Measurements from ENCODE around the gene SLC6A1. TPM values are rescaled to one million over a fixed set of nuclear protein-coding genes. Genes with fewer than 3 reads are reported as not detected.
A peak's percentile ranks its signal among the peaks of the same experiment; 100 is the strongest.

The SLC6A1 gene
- polyA plus RNA-seq, 2 donors = 6.9 to 12.7 TPM

DNA sequence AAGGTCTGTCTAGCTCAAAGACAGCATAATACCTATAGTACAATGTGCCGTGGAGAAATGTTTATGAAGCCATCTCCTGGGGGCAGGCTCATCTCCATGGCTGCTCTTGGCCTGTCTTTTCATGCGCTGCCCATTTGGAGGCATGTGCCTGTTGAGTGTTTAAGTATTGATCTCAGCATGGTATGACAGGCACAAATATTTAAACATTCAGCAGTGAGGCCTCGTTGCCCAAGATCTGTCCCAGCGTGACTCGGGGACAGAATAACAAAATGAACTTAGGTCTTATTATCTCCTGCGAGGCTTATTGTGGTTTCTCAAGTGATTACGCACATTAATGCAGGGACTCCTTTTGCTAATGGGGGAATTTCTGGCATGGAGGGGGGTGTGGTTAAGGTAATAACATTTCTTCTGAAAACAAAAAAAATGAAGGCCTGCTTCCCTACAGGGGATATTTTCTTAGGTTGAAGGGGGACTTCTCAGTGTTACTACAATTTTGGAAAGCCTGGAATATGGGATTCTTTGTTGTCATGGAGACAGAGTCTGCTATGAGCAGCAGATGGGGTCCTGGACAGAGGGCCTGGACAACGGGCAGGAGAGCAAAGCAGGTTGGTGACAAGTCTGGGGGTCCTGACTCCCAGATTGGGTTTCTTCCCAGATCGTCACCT is 4.4 kb upstream of the SLC6A1 start:
- no peak overlapping the region for H3K4me3 ChIP-seq (ENCODE audit: low read depth in 1 of 2, low read length in 2 of 2)
- no peak overlapping the region for H3K27ac ChIP-seq (ENCODE audit: low read depth in 2 of 2, low read length in 1 of 2)
- H3K9me3 ChIP-seq (ENCODE audit: control insufficient read depth in 2 of 2, insufficient read depth in 1 of 2, low read depth in 1 of 2, low read length in 1 of 2) = no peaks in the 10 kb centered on the region
- WGBS, 2 donors = 74 to 86% methylated on average over 9 of the region's 9 CpGs
- peaks cover 0 to 6% of the 10 kb centered on the region in 2 donors for H3K4me1 ChIP-seq (ENCODE audit: control insufficient read depth in 2 of 2, insufficient read depth in 2 of 2, low read length in 1 of 2)
- no peaks in the 10 kb centered on the region for H3K27me3 ChIP-seq (ENCODE audit: control insufficient read depth in 1 of 2, insufficient read depth in 2 of 2, low read length in 2 of 2)
- H3K36me3 ChIP-seq (ENCODE audit: control insufficient read depth in 2 of 2, insufficient read depth in 2 of 2, low read length in 1 of 2) = no peaks in the 10 kb centered on the region

DNA sequence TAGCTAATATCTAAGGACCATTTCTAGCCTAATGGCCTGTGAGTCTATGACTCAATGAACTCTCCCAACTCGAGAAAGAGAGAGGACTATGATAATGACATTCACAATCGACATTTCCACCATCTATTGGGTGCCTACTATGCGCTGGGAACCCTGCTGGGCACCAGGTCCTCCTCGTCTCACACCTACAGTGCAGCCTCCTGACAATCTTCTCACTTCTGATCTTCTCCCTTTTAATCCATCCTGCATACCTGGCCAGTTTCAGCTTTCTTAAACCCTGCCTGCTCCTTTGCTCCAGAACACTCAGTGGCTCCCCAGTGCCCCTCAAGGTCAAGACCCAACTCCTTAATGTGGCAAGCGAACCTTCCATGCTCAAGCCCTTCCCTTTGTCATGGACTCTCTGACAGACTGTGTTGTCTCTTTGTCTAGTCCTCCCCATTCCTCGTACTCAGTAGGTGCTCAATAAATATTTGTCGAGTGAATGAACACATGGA is 3.5 kb upstream of the SLC6A1 start:
- WGBS, 2 donors = 73 to 81% methylated on average over 7 of the region's 7 CpGs
- Histone ChIP-seq H3K27me3 (ENCODE audit: control insufficient read depth in 1 of 2, insufficient read depth in 2 of 2, low read length in 2 of 2) (no peaks in the 10 kb centered on the region), H3K4me1 (ENCODE audit: control insufficient read depth in 2 of 2, insufficient read depth in 2 of 2, low read length in 1 of 2) (peaks cover 3 to 6% of the 10 kb centered on the region in 2 donors), H3K4me3 (ENCODE audit: low read depth in 1 of 2, low read length in 2 of 2) (no peak overlapping the region), H3K27ac (ENCODE audit: low read depth in 2 of 2, low read length in 1 of 2) (no peak overlapping the region), H3K9me3 (ENCODE audit: control insufficient read depth in 2 of 2, insufficient read depth in 1 of 2, low read depth in 1 of 2, low read length in 1 of 2) (no peaks in the 10 kb centered on the region), H3K36me3 (ENCODE audit: control insufficient read depth in 2 of 2, insufficient read depth in 2 of 2, low read length in 1 of 2) (no peaks in the 10 kb centered on the region)

DNA sequence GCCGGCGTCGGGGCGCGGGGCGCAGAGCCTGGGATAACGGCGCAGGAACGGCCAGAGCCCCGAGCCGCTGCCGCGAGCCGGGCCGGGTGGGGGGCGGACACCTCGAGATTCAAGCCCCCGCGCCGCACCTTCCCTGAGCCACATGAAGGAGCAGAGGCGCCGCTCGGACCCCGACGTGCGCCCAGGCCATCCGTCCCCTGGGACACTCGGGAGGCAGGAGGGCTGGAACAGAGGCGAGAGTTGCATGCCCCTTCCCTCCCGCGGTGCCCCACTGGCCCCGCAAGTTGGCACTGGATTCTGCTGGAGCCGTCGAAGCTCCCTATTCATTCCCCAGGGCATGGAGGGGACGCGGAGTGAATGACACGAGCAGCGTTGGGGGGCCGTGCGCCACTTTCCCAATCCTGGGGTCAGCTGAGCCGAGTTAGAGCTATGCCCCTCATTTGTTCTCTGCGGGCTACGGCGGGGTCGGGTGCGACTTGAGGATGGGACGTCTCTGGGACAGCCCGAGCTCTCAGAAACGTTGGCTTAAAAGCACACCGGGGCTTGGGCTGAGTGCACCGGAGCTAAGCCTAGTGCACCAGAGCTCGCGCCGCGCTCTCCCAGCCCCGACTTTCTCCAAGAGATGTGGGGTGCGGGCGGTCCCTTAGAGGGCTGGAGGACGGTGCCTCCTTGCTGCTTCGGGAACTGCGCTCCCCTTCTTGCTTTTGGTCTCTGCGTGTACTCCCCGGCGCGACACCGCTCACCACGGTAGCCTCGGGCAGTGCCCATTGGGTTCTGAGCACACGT is 588 bp downstream of the SLC6A1 start:
- H3K9me3 ChIP-seq (ENCODE audit: control insufficient read depth in 2 of 2, insufficient read depth in 1 of 2, low read depth in 1 of 2, low read length in 1 of 2) = no peaks in the 10 kb centered on the region
- H3K27ac ChIP-seq (ENCODE audit: low read depth in 2 of 2, low read length in 1 of 2) = no peak overlapping the region
- H3K36me3 ChIP-seq (ENCODE audit: control insufficient read depth in 2 of 2, insufficient read depth in 2 of 2, low read length in 1 of 2) = no peaks in the 10 kb centered on the region
- WGBS, 2 donors = 3 to 4% methylated on average over 65 to 69 of the region's 69 CpGs
- peak overlapping the region; percentile 48 to 56 for H3K4me3 ChIP-seq (ENCODE audit: low read depth in 1 of 2, low read length in 2 of 2)
- H3K27me3 ChIP-seq (ENCODE audit: control insufficient read depth in 1 of 2, insufficient read depth in 2 of 2, low read length in 2 of 2) = no peaks in the 10 kb centered on the region
- H3K4me1 ChIP-seq (ENCODE audit: control insufficient read depth in 2 of 2, insufficient read depth in 2 of 2, low read length in 1 of 2) = peaks cover 6 to 8% of the 10 kb centered on the region in 2 donors

- Histone ChIP-seq H3K27ac (ENCODE audit: low read depth in 2 of 2, low read length in 1 of 2) (no peak overlapping the region), H3K4me1 (ENCODE audit: control insufficient read depth in 2 of 2, insufficient read depth in 2 of 2, low read length in 1 of 2) (peaks cover 7 to 9% of the 10 kb centered on the region in 2 donors), H3K9me3 (ENCODE audit: control insufficient read depth in 2 of 2, insufficient read depth in 1 of 2, low read depth in 1 of 2, low read length in 1 of 2) (no peaks in the 10 kb centered on the region), H3K36me3 (ENCODE audit: control insufficient read depth in 2 of 2, insufficient read depth in 2 of 2, low read length in 1 of 2) (no peaks in the 10 kb centered on the region), H3K27me3 (ENCODE audit: control insufficient read depth in 1 of 2, insufficient read depth in 2 of 2, low read length in 2 of 2) (no peaks in the 10 kb centered on the region), H3K4me3 (ENCODE audit: low read depth in 1 of 2, low read length in 2 of 2) (peak overlapping the region; percentile 48 to 56)
- 21 to 31% methylated on average over 9 of the region's 9 CpGs for WGBS, 2 donors
Measured at GRCh38 chr3:10993729-10994065, 1.1 kb downstream of the SLC6A1 start.

DNA sequence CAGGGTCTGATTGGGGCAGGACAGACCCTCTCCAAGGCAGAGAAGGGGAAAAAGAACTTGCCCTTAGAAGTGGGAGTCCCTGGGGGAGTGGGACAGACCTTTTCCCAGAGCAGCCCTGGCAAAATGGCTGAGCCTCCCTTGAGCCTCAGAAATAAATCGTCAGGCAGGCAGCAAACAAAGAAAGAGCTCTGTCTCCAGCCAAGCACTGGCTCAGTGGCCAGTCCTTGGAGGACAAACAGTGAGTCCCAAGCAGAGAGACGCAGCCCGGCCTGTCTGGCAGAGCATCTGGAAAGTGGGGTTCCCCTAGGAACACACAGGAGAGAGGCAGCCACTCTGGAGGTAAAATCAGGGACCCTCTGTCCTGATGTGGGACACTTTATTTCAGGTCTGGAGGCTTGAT is 1.8 kb downstream of the SLC6A1 start:
- Histone ChIP-seq H3K4me3 (ENCODE audit: low read depth in 1 of 2, low read length in 2 of 2) (peak overlapping the region in 1 of 2 donors; percentile 48), H3K27me3 (ENCODE audit: control insufficient read depth in 1 of 2, insufficient read depth in 2 of 2, low read length in 2 of 2) (no peaks in the 10 kb centered on the region), H3K27ac (ENCODE audit: low read depth in 2 of 2, low read length in 1 of 2) (no peak overlapping the region), H3K36me3 (ENCODE audit: control insufficient read depth in 2 of 2, insufficient read depth in 2 of 2, low read length in 1 of 2) (no peaks in the 10 kb centered on the region), H3K4me1 (ENCODE audit: control insufficient read depth in 2 of 2, insufficient read depth in 2 of 2, low read length in 1 of 2) (peaks cover 9 to 11% of the 10 kb centered on the region in 2 donors), H3K9me3 (ENCODE audit: control insufficient read depth in 2 of 2, insufficient read depth in 1 of 2, low read depth in 1 of 2, low read length in 1 of 2) (peaks cover 0 to 3% of the 10 kb centered on the region in 2 donors)
- 47 to 51% methylated on average over 3 of the region's 3 CpGs for WGBS, 2 donors

DNA sequence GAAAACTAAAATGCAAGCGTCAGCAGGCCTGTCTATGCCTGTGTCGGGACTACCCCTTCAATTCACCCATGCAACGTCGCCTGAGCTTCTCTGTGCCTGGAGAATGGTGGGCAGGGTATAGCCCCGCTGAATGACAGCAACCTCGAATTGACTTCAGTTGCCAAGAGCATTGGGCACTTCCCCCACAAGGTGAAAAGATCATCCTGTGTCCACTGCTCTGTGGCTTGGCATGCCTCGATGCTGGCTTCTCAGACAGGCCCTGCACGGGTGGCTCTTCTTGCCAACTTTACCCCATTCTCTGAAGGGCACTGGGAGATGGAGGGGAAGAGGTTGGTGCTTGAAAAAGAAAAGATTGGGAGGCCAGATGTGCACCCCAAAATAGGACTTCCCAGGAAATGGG is 3.3 kb downstream of the SLC6A1 start:
- 76 to 79% methylated on average over 8 of the region's 8 CpGs for WGBS, 2 donors
- H3K27me3 ChIP-seq (ENCODE audit: control insufficient read depth in 1 of 2, insufficient read depth in 2 of 2, low read length in 2 of 2) = no peaks in the 10 kb centered on the region
- no peak overlapping the region for H3K4me3 ChIP-seq (ENCODE audit: low read depth in 1 of 2, low read length in 2 of 2)
- no peaks in the 10 kb centered on the region for H3K36me3 ChIP-seq (ENCODE audit: control insufficient read depth in 2 of 2, insufficient read depth in 2 of 2, low read length in 1 of 2)
- peaks cover 9 to 11% of the 10 kb centered on the region in 2 donors for H3K4me1 ChIP-seq (ENCODE audit: control insufficient read depth in 2 of 2, insufficient read depth in 2 of 2, low read length in 1 of 2)
- peaks cover 0 to 3% of the 10 kb centered on the region in 2 donors for H3K9me3 ChIP-seq (ENCODE audit: control insufficient read depth in 2 of 2, insufficient read depth in 1 of 2, low read depth in 1 of 2, low read length in 1 of 2)
- no peak overlapping the region for H3K27ac ChIP-seq (ENCODE audit: low read depth in 2 of 2, low read length in 1 of 2)

DNA sequence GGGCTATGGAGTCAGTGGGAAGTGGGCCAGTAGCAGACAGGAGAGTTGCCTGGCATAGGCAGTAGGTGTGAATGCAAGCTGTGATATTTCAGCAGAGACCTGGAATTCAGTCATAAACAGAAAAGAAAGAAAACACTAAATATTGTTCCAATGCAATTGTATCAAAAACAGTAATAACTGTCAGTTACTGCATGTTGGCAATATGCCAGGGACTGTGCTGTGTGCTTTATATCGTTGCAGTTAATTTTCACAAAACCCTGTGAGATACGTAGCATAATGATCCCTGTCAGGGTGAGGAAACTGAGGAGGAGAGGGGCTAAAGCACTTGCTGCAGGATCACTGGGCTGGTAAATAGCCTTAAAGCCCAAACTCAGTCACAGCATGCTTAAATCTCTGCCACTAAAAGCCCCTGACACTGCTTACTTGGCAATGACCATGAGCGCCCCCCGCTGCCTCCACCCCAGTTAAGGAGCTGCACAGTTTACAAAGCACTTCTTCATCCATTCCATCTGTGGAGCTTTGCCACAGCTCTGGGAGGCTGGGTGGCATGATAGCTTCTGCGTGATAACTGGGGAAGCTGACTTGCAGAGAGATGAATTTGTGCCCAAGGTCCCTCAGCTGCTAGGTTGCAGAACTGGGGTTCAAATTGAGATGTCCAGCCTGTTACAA is 3.9 kb downstream of the SLC6A1 start:
- H3K9me3 ChIP-seq (ENCODE audit: control insufficient read depth in 2 of 2, insufficient read depth in 1 of 2, low read depth in 1 of 2, low read length in 1 of 2) = peaks cover 0 to 3% of the 10 kb centered on the region in 2 donors
- no peaks in the 10 kb centered on the region for H3K36me3 ChIP-seq (ENCODE audit: control insufficient read depth in 2 of 2, insufficient read depth in 2 of 2, low read length in 1 of 2)
- 65 to 72% methylated on average over 5 of the region's 5 CpGs for WGBS, 2 donors
- H3K27ac ChIP-seq (ENCODE audit: low read depth in 2 of 2, low read length in 1 of 2) = no peak overlapping the region
- H3K4me3 ChIP-seq (ENCODE audit: low read depth in 1 of 2, low read length in 2 of 2) = no peak overlapping the region
- peaks cover 11 to 14% of the 10 kb centered on the region in 2 donors for H3K4me1 ChIP-seq (ENCODE audit: control insufficient read depth in 2 of 2, insufficient read depth in 2 of 2, low read length in 1 of 2)
- H3K27me3 ChIP-seq (ENCODE audit: control insufficient read depth in 1 of 2, insufficient read depth in 2 of 2, low read length in 2 of 2) = no peaks in the 10 kb centered on the region

GRCh38 chr3:10997196-10997595 is 4.6 kb downstream of the SLC6A1 start:
- Histone ChIP-seq H3K9me3 (ENCODE audit: control insufficient read depth in 2 of 2, insufficient read depth in 1 of 2, low read depth in 1 of 2, low read length in 1 of 2) (peaks cover 0 to 3% of the 10 kb centered on the region in 2 donors), H3K4me1 (ENCODE audit: control insufficient read depth in 2 of 2, insufficient read depth in 2 of 2, low read length in 1 of 2) (peaks cover 10 to 11% of the 10 kb centered on the region in 2 donors), H3K4me3 (ENCODE audit: low read depth in 1 of 2, low read length in 2 of 2) (no peak overlapping the region), H3K36me3 (ENCODE audit: control insufficient read depth in 2 of 2, insufficient read depth in 2 of 2, low read length in 1 of 2) (no peaks in the 10 kb centered on the region), H3K27me3 (ENCODE audit: control insufficient read depth in 1 of 2, insufficient read depth in 2 of 2, low read length in 2 of 2) (no peaks in the 10 kb centered on the region), H3K27ac (ENCODE audit: low read depth in 2 of 2, low read length in 1 of 2) (no peak overlapping the region)
- WGBS, 2 donors = 80 to 81% methylated on average over 5 of the region's 5 CpGs

DNA sequence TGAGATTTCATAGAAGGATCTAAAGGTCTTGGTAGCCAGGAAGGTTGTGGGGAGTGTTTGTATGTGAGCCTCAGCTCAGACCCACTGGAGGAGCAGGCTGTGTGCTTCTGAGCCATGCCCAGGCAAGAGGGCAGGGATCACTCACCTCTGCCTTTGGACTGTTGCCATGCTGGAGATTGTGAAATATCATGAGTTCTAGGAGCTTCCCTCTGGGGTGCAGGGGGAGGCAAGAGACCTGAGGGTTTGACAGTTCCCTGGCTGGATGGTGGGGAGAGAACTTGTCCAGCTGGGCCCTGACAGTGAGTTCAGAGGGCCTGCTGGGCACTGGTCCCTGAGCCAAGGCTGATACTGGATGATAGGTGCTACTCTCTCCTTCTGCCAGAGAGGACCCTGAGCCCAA is 6.0 kb downstream of the SLC6A1 start:
- Histone ChIP-seq H3K36me3 (ENCODE audit: control insufficient read depth in 2 of 2, insufficient read depth in 2 of 2, low read length in 1 of 2) (no peaks in the 10 kb centered on the region), H3K4me1 (ENCODE audit: control insufficient read depth in 2 of 2, insufficient read depth in 2 of 2, low read length in 1 of 2) (peaks cover 7 to 8% of the 10 kb centered on the region in 2 donors), H3K4me3 (ENCODE audit: low read depth in 1 of 2, low read length in 2 of 2) (no peak overlapping the region), H3K9me3 (ENCODE audit: control insufficient read depth in 2 of 2, insufficient read depth in 1 of 2, low read depth in 1 of 2, low read length in 1 of 2) (peaks cover 0 to 3% of the 10 kb centered on the region in 2 donors), H3K27me3 (ENCODE audit: control insufficient read depth in 1 of 2, insufficient read depth in 2 of 2, low read length in 2 of 2) (no peaks in the 10 kb centered on the region), H3K27ac (ENCODE audit: low read depth in 2 of 2, low read length in 1 of 2) (no peak overlapping the region)
